HG02973 (cell line): ENCODE data around the gene PROS1.
"Not testable (repeated sequence)": the region's sequence is repeated elsewhere in the genome, so short reads cannot be mapped to it uniquely, and the experiment has no call there.

Experiments
- ATAC-seq: cut with Tn5 transposase; IDR thresholded peaks from one replicate; pipeline ENCODE4 v1.9.1; 2021; ENCODE audit warnings: moderate library complexity; ENCODE audit not compliant: unreplicated experiment

Gene PROS1

DNA sequence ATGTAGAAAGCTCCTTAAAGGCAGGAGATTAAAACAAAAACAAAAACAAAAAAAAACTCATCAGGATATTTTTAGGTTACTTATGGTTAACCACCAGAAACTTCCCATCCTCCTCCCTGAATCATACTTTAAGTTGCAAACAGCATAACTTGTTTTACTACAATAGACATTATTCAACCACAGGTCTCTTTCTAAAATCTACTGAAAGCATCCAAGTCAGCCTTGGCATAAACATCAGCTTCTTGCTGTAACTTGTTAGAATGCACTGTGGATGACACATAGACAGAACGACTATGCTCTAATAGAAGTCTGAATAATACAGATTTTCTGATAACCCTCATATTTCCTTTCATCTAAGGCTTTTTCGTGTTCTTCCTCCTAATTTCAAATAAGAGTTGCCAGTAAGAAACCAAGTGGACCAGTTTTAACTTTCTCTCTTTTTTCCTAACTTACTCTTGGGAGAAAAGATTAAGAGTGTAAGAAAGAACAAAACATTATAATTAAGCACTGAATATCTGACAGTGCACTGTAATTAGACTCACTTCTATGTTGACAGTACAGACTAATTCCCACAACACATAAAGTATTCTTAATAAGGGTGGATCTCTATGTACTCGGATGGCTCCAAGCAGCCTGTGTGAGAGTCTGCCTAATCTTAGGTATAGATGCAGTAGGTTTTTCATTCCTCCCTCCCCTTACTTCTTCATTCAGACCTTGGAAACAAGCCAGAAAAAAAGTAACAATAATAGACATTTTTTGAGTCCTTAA, 95.3 kb downstream of the PROS1 start:
- ATAC-seq: not testable (repeated sequence)

DNA sequence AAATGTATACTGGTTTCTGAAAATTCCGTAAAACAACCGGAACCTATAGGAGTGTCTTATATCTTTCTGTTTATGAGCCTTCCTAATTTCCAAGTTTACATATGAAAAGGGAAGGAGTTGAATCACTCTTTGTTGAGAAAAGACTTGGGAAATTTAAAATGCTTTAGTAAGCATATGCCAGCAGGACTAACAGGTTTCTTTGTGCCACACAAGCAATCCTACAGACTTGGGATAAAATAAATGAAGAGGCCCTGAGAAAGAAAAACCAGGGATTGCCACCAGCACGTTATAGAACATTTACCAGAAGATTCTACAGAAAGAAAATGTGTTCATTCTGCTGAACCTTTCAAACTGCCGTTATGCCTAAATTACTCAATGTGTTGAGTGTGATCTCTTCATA, 96.3 kb downstream of the PROS1 start:
- not testable (repeated sequence) for ATAC-seq

DNA sequence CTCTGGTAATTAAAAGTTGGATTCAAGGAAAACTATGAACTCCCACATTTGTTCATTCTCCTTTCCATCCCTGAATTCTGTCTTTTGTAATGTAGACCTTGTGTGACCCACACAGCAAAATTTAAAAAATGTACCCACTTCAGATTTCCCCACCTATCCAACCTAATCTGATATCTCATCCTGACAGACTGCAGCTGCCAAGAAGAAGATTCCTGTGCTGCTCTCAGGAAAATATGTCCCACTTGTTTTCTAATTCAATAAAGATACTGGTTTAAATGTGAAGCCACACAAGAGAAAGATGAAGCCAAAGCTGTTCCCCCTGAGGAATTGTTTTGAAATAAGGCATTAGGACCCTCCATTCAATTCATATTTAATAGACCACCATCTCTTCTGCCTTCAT, 100.3 kb downstream of the PROS1 start:
- ATAC-seq: not testable (repeated sequence)

DNA sequence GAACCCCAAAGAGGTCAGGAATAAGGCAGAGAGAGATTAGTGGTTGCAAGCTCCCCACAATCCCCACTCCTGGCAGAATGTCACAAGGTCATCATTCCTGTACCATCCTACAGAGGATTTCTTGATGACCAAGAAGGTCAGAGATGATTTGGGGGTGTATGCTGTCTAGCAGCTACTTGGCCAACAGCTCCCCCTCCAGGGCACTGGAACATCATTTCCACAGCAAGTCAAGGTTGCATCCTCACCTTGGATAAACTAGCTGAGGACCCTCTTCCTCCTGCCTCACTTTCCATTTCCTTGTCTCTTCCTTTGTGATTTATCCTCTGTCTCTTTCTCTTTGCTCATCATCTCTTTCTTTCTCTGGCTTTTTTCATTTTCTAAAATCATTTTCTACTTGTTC, 106.3 kb downstream of the PROS1 start:
- ATAC-seq: no peak

DNA sequence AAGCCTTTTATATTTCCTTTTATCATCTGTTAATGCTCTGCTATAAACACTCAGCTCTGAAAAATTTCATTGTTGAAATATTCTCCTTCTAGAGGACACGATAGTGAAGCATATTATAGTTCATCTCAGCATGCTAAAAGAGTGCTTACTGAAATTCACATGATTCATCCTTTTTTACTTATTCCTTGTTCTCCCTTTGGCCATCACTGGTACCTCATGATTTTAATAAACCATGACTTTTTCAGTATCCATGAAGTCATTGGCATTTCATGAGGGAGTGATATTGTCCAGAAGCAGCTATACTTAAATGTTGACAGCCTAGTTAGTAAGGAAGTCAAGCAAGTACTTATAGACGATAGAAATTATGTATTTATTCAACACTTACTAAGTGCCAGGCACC, 112.7 kb downstream of the PROS1 start:
- no peak for ATAC-seq

DNA sequence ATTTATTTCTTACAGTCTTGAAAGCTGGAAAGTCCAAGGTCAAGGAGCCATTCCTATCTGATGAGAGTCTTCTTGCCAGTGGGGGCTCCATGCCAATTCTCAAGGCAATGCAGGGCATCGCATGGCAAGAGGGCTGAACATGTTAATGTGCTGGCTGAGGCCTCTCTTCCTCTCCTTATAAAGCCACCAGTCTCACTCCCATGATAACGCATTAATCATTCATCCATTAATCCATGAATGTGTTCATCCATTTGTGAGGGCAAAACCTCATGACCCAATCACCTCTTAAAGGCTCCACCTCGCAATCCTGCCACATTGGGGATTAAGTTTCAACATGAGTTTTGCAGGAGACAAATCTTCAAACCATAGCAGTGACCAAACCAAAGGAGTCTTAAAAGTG, 118.3 kb downstream of the PROS1 start:
- ATAC-seq: no peak

DNA sequence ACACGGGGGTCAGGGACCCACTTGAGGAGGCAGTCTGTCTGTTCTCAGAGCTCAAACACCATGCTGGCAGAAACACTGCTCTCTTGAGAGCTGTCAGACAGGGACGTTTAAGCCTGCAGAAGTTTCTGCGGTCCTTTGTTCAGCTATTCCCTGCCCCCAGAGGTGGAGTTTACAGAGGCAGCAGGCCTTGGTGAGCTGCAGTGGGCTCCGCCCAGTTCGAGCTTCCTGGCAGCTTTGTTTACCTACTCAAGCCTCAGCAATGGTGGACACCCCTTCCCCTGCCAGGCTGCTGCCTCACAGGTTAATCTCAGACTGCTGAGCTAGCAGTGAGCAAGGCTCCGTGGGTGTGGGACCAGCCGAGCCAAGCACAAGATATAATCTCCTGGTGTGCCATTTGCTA, 121.5 kb downstream of the PROS1 start:
- ATAC-seq: not testable (repeated sequence)

DNA sequence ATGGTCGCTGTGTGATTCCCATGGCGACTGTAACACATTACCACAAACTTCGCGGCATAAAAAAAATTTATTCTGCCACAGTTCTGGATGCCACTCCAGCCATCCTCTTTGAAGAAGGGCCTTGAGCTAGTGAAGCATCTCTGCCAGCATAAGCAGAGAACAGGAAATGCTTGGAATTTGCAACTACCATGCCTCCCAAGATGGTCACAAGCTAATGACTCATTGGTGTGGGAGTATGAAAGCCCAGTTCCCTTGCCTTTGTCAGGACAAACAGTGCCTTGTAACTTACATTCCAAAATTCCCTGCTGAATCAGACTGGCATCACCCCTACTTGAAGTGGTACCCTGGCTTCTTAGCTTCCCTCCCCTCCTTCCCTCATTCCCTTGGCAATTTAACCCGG, 129.7 kb downstream of the PROS1 start:
- ATAC-seq: no peak

DNA sequence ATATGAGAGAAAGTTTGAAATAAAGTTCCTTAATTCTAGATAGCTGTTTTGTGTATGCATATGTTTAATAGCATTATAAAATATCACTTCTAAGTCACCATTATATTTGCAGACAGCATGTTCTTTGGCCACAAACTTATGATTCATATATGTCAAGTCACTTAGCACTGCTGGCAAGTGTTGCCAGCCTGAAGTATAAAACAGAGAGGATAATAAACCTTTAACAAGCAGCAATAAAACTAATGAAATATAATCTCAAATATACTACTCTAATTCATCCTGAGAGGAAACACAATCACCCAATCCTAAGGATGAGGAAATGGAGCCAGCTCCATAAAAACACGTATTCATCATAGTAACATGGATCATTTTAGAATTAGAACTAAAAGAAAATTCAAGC, 134.5 kb downstream of the PROS1 start:
- ATAC-seq: not testable (repeated sequence)
